ENCODE data around the gene ISYNA1.
A peak's percentile ranks its signal among the peaks of the same experiment; 100 is the strongest.

DNA sequence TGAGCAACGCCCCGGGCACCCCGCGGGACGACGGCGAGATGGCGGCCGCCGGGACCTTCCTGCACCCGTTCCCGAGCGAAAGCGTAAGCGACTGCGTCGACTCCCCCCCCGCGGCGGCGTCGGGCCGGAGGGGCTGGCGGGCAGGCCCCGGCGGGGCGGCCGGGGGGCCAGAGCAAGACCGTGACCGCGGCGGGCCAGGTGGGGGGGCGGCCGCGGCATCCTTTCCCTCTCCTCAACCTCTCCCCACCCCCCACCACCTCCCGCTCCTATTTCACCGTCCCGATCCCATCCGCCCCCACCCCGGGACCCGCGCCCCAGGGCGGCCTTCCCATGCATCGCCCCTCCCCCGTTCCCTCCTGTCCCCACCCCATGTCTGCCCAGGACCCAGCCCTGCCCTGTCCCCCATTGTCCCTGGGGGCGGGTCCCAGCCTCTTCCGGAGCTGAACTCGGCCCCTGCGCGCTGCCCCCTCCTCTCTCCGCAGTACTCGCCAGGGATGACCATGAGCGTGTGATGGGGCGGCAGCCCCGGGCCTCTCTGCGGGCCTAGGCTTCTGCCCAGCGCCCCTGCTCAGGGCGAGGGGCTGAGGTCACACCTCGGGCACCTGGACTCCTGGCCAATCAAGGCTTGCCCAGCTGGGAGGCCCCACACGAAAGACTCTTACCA lies 4.1 kb downstream of the ISYNA1 start:
- TF ChIP-seq GABPA (IDR thresholded peaks at IDR 0.05; ENCODE audit: borderline replicate concordance, insufficient read depth, low read length): no peak
- TF ChIP-seq EZH2 (IDR thresholded peaks at IDR 0.05; ENCODE audit: low read depth, low read length, severe bottlenecking): no peak
- TF ChIP-seq, protein P1, sequence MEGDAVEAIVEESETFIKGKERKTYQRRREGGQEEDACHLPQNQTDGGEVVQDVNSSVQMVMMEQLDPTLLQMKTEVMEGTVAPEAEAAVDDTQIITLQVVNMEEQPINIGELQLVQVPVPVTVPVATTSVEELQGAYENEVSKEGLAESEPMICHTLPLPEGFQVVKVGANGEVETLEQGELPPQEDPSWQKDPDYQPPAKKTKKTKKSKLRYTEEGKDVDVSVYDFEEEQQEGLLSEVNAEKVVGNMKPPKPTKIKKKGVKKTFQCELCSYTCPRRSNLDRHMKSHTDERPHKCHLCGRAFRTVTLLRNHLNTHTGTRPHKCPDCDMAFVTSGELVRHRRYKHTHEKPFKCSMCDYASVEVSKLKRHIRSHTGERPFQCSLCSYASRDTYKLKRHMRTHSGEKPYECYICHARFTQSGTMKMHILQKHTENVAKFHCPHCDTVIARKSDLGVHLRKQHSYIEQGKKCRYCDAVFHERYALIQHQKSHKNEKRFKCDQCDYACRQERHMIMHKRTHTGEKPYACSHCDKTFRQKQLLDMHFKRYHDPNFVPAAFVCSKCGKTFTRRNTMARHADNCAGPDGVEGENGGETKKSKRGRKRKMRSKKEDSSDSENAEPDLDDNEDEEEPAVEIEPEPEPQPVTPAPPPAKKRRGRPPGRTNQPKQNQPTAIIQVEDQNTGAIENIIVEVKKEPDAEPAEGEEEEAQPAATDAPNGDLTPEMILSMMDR (IDR thresholded peaks at IDR 0.05; ENCODE audit: control extremely low read depth in 1 of 3, insufficient read depth in 1 of 3, low read depth in 1 of 3, low read length in 3 of 3): no peak
- no peak for TF ChIP-seq YY1 (IDR thresholded peaks at IDR 0.05; ENCODE audit: low read depth, low read length)
- TF ChIP-seq TAF1 (IDR thresholded peaks at IDR 0.05; ENCODE audit: low read depth, low read length): no peak
- TF ChIP-seq TEAD4 (IDR thresholded peaks at IDR 0.05; ENCODE audit: low read depth, low read length): no peak
- peak in 1 of 2 experiments; percentile 59; a peak in 1 of 3 replicates for TF ChIP-seq POLR2A (IDR thresholded peaks at IDR 0.05; ENCODE audit: control extremely low read depth in 1 of 2, low read depth in 2 of 2, low read length in 2 of 2)
